Nephron progenitor cell (in vitro differentiated cells): ENCODE data around the gene RAB11FIP4.

ENCODE experiments used
- DNase-seq: peaks from one replicate; pipeline ENCODE4 v3.0.0; 2021
- H3K27ac Mint-ChIP-seq: 2 replicates; pipeline ENCODE4 v1.8.0; 2021; ENCODE audit warnings: mild to moderate bottlenecking, moderate library complexity, mixed read lengths
- H3K27me3 Mint-ChIP-seq: 2 replicates; pipeline ENCODE4 v1.8.0; 2021; ENCODE audit warnings: mild to moderate bottlenecking, low read depth, mixed read lengths; ENCODE audit not compliant: poor library complexity
- H3K36me3 Mint-ChIP-seq: 2 replicates; pipeline ENCODE4 v1.8.0; 2021; ENCODE audit warnings: low read depth, mixed read lengths
- H3K4me1 Mint-ChIP-seq: 2 replicates; pipeline ENCODE4 v1.8.0; 2021; ENCODE audit warnings: mixed read lengths
- H3K4me3 Mint-ChIP-seq: 2 replicates; pipeline ENCODE4 v1.8.0; 2021; ENCODE audit warnings: mild to moderate bottlenecking, moderate library complexity, mixed read lengths
- H3K9me3 Mint-ChIP-seq: 2 replicates; pipeline ENCODE4 v1.8.0; 2021; ENCODE audit warnings: mild to moderate bottlenecking, moderate library complexity, mixed read lengths
- CTCF ChIP-seq: fragments of 200-600 bp; sonication (generic); IDR thresholded peaks from 2 replicates; pipeline ENCODE4 v1.5.0; 2021; ENCODE audit warnings: antibody characterized with exemption

RAB11FIP4 gene

DNA sequence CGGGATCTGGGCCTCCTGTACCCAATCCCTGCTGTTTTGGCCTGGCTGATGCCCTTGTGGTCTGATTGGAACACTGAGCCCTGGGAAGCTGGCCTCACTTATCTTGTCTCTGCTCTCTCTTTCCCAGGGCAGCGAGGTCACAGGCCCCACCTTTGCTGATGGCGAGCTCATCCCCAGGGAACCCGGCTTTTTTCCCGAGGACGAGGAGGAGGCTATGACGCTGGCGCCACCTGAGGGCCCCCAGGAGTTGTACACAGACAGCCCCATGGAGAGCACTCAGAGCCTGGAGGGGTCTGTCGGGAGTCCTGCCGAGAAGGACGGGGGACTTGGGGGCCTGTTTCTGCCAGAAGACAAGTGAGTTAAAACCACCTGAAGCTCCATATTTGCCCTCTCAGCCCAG is 126.0 kb downstream of the RAB11FIP4 start:
- TF ChIP-seq CTCF, result no peak
- DNase-seq, result peak; percentile 55
- Mint-ChIP-seq H3K36me3 (no peaks in the 10 kb centered on the region), H3K27ac (no peak overlapping the region), H3K9me3 (no peaks in the 10 kb centered on the region), H3K4me1 (peaks cover 24% of the 10 kb centered on the region), H3K27me3 (no peaks in the 10 kb centered on the region), H3K4me3 (no peak overlapping the region)

DNA sequence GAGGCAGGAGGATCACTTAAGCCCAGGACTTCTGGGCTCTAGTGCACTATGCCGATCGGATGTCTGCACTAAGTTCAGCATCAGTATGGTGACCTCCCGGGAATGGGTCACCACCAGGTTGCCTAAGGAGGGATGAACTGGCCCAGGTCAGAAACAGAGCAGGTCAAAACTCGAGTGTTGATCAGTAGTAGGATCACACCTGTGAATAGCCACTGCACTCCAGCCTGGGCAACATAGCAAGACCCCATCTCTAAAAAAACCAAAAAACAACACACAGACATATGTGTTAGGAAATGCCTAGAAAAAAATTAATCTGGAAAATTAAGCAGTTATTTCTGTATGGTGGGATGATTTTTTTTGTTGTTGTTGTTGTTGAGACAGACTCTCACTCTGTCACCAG is 127.0 kb downstream of the RAB11FIP4 start:
- Mint-ChIP-seq H3K4me1 (peaks cover 21% of the 10 kb centered on the region), H3K36me3 (peaks cover 3% of the 10 kb centered on the region), H3K27ac (no peak overlapping the region), H3K9me3 (no peaks in the 10 kb centered on the region), H3K27me3 (no peaks in the 10 kb centered on the region), H3K4me3 (no peak overlapping the region)
- DNase-seq, result no peak
- no peak for TF ChIP-seq CTCF

DNA sequence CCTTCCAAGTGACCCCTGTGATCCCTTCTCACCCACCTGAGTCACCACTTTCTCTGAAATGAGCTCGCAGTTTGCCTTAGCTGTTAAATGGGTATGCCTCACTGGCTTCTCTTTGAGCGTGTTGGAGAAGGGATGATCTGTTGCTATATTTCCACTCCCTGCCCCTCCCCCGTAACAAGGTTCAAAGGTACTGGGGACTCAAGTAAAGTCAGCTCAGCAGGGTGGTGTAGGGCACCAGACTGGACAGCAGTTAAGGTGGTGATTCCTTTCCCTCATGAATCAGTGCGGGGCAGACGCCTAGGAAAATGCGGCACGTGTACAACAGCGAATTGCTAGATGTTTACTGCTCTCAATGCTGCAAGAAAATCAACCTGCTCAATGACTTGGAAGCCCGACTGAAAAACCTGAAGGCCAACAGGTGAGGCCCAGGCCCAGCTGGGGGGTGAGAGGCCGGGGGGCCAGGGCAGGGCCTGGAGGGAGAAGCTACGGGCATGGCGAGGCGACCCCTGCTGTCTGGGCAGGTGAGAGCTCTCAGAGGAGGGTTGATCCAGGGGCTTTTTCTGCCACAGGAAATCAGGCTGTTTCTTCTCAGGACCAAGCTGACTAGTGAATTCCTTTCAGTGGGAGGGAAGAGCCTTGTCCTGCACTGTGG is 130.3 kb downstream of the RAB11FIP4 start:
- H3K4me3 Mint-ChIP-seq, result no peak overlapping the region
- DNase-seq, result no peak
- no peak for TF ChIP-seq CTCF
- no peaks in the 10 kb centered on the region for H3K27me3 Mint-ChIP-seq
- H3K27ac Mint-ChIP-seq, result no peak overlapping the region
- H3K36me3 Mint-ChIP-seq, result peaks cover 12% of the 10 kb centered on the region
- H3K4me1 Mint-ChIP-seq, result peaks cover 6% of the 10 kb centered on the region
- no peaks in the 10 kb centered on the region for H3K9me3 Mint-ChIP-seq

DNA sequence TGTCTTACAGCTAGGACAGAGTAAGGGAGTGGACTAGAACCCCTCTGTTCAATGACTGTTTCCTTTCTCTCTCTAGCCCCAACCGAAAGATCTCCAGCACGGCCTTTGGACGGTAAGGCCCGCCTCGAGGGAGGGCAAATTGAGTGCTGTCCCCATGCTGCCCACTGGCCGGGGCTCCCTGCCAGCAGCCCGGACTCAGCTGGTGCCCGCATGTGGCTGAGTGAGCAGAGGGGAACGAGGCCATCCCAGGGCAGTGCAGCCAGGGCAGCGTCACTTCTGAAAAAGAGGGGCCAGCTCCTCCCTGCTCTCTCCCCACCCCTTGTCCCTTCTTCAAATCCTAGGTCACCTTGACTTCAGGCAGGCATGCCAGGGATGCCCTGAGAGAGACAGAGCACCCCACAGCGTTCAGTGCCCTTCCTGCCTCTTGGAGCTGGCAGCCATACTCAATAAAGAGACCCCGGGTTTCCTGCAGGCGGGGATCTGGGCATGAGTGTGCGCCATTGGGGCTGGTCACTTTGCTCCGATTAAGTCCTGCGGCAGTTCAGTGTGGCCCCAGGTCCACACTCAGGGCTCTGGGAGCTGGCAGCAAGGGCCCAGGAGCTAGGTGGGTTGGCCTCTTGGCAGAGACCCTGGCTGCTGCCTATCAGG is 130.9 kb downstream of the RAB11FIP4 start:
- no peak for TF ChIP-seq CTCF
- Mint-ChIP-seq H3K27me3 (no peaks in the 10 kb centered on the region), H3K9me3 (no peaks in the 10 kb centered on the region), H3K27ac (no peak overlapping the region), H3K4me3 (no peak overlapping the region), H3K36me3 (peaks cover 12% of the 10 kb centered on the region), H3K4me1 (peaks cover 5% of the 10 kb centered on the region)
- DNase-seq, result no peak

- DNase-seq, result no peak
- no peak for TF ChIP-seq CTCF
- H3K4me1 Mint-ChIP-seq, result no peaks in the 10 kb centered on the region
- no peaks in the 10 kb centered on the region for H3K27me3 Mint-ChIP-seq
- H3K9me3 Mint-ChIP-seq, result no peaks in the 10 kb centered on the region
- no peak overlapping the region for H3K27ac Mint-ChIP-seq
- H3K4me3 Mint-ChIP-seq, result no peak overlapping the region
- H3K36me3 Mint-ChIP-seq, result peaks cover 12% of the 10 kb centered on the region
Measured at GRCh38 chr17:31522987-31523495, 131.6 kb downstream of the RAB11FIP4 start.
